Mesothelial cell of epicardium (in vitro differentiated cells): ENCODE measurements around the gene ZNF90. TPM values are rescaled to one million over a fixed set of nuclear protein-coding genes. Genes with fewer than 3 reads are reported as not detected.

Experiments
- DNase-seq, 2 experiments: peaks; one replicate each; pipeline ENCODE4 v3.0.0; 2021; ENCODE audit warnings: low spot score in 2 of 2; ENCODE audit not compliant: unreplicated experiment in 2 of 2
- H3K27ac Mint-ChIP-seq: 2 replicates; pipeline ENCODE4 v1.8.0; 2021; ENCODE audit warnings: mixed read lengths
- H3K27me3 Mint-ChIP-seq: 2 replicates; pipeline ENCODE4 v1.8.0; 2021; ENCODE audit warnings: low read depth, mixed read lengths
- H3K36me3 Mint-ChIP-seq: 2 replicates; pipeline ENCODE4 v1.8.0; 2021; ENCODE audit warnings: mixed read lengths
- H3K4me1 Mint-ChIP-seq: 2 replicates; pipeline ENCODE4 v1.8.0; 2021; ENCODE audit warnings: mixed read lengths
- H3K4me3 Mint-ChIP-seq: 2 replicates; pipeline ENCODE4 v1.8.0; 2021; ENCODE audit warnings: mild to moderate bottlenecking, moderate library complexity, mixed read lengths
- H3K9me3 Mint-ChIP-seq: 2 replicates; pipeline ENCODE4 v1.8.0; 2021; ENCODE audit warnings: mixed read lengths
- total RNA-seq: library from RNA; stranded (reverse); gene quantifications from 3 replicates; pipeline ENCODE4 v1.2.1, GENCODE V29; 2021
- TF ChIP-seq, protein P1 (sequence below): fragments of 200-600 bp; sonication (generic); IDR thresholded peaks from one replicate; pipeline ENCODE4 v1.5.0; 2021; ENCODE audit warnings: antibody characterized with exemption; ENCODE audit not compliant: unreplicated experiment

The ZNF90 gene
- total RNA-seq: 27.6 to 28.0 TPM (median 27.9 TPM) in 3 replicates

DNA sequence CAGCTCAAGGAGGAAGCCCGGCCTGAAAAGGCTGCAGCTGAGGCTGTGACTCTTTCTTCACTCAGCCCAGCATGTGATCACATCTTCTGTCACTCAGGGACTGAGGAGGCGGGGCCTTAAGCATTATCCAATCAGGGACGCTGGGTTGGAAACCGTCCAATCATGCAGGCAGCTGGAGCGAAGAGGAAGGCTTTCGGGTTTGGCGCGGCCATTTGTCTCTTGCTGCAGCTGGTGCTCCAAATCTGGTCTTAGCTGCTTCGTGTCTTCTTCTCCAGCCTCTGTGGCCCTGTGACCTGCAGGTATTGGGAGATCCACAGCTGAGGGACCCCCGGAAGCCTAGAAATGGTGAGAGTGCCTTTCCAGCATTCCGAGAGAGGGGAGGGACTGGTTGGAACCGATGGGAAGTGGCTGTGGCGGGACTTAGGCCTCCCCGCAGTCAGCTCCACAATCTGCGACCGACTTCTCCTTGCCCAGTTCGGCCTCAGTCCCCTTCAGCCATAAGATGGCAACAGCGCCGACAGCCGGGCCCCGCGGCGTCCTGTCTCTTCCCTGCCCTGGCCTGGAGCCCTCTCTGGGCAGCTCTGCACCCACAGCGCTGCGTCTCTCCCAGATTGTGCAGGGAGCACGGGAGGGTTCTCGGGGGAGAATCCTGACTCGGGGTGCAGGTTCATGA is at the start of gene ZNF90:
Gene ZNF90, plus strand, starts transcription at position 210 of the 673 bp plus-strand sequence. Its CDS starts 133 bp downstream, at position 343.
- Mint-ChIP-seq H3K27ac (peak within 1 kb of the TSS; percentile 95), H3K36me3 (peaks cover 1% of the 10 kb centered on the region), H3K4me1 (peaks cover 44% of the 10 kb centered on the region), H3K4me3 (peak within 1 kb of the TSS; percentile 87), H3K27me3 (no peaks in the 10 kb centered on the region), H3K9me3 (no peaks in the 10 kb centered on the region)
- DNase-seq: peak; percentile 86 to 94
- TF ChIP-seq, protein P1, sequence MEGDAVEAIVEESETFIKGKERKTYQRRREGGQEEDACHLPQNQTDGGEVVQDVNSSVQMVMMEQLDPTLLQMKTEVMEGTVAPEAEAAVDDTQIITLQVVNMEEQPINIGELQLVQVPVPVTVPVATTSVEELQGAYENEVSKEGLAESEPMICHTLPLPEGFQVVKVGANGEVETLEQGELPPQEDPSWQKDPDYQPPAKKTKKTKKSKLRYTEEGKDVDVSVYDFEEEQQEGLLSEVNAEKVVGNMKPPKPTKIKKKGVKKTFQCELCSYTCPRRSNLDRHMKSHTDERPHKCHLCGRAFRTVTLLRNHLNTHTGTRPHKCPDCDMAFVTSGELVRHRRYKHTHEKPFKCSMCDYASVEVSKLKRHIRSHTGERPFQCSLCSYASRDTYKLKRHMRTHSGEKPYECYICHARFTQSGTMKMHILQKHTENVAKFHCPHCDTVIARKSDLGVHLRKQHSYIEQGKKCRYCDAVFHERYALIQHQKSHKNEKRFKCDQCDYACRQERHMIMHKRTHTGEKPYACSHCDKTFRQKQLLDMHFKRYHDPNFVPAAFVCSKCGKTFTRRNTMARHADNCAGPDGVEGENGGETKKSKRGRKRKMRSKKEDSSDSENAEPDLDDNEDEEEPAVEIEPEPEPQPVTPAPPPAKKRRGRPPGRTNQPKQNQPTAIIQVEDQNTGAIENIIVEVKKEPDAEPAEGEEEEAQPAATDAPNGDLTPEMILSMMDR: no peak

DNA sequence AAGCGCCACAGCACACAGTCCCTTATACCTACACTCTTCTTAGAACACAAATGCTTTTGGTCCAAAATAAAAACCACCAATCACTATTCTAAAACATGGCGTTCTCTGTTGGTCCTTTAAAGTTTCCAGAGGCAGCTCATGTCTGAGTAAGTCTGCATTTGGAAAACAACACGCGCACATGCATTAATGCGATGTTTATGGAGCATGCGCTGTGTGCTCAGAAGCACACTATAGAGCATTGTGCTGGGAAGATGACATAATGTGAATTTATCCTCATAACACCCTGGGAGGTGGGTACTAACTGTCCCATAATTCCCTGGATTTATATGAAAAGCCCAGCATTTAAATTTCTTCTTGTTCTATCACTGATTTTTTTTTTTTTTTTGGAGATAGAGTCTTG is 49.2 kb upstream of the ZNF90 start:
- no peaks in the 10 kb centered on the region for H3K4me1 Mint-ChIP-seq
- H3K27me3 Mint-ChIP-seq: no peaks in the 10 kb centered on the region
- H3K27ac Mint-ChIP-seq: no peak overlapping the region
- H3K36me3 Mint-ChIP-seq: peaks cover 43% of the 10 kb centered on the region
- DNase-seq: no peak
- TF ChIP-seq, protein P1: no peak
- no peak overlapping the region for H3K4me3 Mint-ChIP-seq
- H3K9me3 Mint-ChIP-seq: no peaks in the 10 kb centered on the region

DNA sequence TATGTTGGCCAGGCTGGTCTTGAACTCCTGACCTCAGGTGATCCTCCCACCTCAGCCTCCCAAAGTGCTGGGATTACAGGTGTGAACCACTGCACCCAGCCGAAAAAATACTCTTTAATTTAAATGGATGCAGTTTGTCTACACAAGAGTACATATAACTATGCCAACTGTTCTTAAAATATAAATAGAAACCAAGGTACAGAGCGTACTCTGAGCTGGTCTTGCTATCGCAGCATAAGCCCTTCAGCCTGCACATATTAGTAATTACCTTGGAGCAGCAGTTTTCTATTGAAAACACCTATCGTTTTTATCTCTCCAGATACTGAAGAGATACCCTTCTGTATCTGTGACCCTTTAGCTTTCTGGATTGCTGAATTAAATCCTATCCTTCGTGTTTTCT is 41.9 kb upstream of the ZNF90 start:
- TF ChIP-seq, protein P1: no peak
- DNase-seq: no peak
- no peaks in the 10 kb centered on the region for H3K27me3 Mint-ChIP-seq
- no peak overlapping the region for H3K4me3 Mint-ChIP-seq
- no peaks in the 10 kb centered on the region for H3K9me3 Mint-ChIP-seq
- peaks cover 13% of the 10 kb centered on the region for H3K36me3 Mint-ChIP-seq
- H3K4me1 Mint-ChIP-seq: peaks cover 16% of the 10 kb centered on the region
- H3K27ac Mint-ChIP-seq: no peak overlapping the region

DNA sequence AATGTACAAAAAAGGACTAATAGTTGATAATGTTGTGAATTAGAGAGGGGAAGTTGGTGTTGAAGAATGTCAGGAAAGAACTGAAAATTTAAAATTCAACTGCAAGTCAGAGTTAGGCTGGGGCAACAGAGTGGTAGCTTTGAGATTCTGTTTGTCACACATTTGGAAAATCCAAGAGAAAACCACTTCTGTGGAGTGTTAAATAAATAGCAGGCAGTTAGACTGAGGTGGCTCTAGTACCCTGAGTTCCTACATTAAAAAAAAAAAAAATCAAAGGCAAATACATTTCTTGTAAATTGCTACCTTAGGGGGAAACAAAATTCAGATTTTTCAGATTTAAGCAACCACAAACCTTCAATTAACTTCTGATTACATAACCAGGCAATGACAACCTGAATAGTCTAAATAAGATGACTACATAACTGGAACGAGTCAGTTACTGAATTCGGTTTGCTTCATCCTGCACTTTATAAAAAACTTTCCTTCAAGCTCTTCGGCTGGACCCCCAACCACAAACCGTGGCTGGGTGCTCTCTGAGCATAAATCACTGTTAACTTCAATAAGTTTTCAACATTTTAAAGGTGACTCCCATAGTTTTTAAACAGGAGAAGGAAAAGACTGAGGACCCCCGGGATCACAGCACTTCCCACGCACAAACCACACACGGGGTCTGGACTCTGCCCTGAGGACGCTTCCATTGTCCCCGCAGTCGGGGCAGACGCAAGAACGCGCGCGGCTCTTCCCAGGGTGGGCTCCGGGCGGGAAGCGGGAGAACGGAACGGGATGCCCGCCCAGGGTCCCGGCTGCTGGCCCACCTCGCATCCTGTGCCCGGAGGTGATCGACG is 39.2 kb upstream of the ZNF90 start:
- H3K27me3 Mint-ChIP-seq: no peaks in the 10 kb centered on the region
- no peaks in the 10 kb centered on the region for H3K9me3 Mint-ChIP-seq
- peaks cover 1% of the 10 kb centered on the region for H3K36me3 Mint-ChIP-seq
- TF ChIP-seq, protein P1: no peak
- DNase-seq: no peak
- peaks cover 16% of the 10 kb centered on the region for H3K4me1 Mint-ChIP-seq
- peak overlapping the region; percentile 86 for H3K27ac Mint-ChIP-seq
- peak overlapping the region; percentile 96 for H3K4me3 Mint-ChIP-seq

DNA sequence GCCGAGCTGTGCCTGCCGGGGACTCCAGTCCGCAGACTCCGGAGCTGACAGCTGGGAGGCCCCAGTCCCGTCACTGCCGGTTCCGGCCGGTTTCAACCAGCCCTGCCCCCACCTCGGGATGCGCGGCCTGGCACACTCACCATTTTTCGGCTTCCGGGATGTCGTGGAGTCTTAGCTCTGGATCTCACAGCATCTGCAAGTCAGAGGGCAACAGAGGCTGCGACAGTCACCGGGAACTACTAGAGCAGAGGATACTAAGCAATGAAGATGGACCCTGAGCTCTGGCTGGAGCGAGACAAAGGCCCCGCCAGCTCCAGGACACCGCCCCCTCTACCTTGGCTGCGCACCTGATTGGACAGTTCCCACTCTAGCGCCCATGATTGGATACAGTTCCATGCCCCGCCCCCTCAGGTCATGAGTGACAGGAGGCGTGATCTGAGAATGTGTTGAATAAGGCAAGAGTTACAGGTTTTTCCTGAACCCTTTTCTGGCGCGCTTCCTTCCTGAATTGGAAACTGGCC is 38.5 kb upstream of the ZNF90 start, which contains the start of gene ZNF682:
Gene ZNF682, minus strand, starts transcription at position 303 of the 521 bp plus-strand sequence. Its CDS starts 160 bp downstream, at position 143.
- Mint-ChIP-seq H3K27me3 (no peaks in the 10 kb centered on the region), H3K27ac (peak within 1 kb of the TSS; percentile 98), H3K36me3 (peaks cover 1% of the 10 kb centered on the region), H3K9me3 (no peaks in the 10 kb centered on the region), H3K4me1 (peaks cover 16% of the 10 kb centered on the region), H3K4me3 (peak within 1 kb of the TSS; percentile 96)
- DNase-seq: peak; percentile 94 to 97
- TF ChIP-seq, protein P1: no peak
